K562 (cell line): ENCODE data around the gene VILL. TPM values are rescaled to one million over a fixed set of nuclear protein-coding genes. Genes with fewer than 3 reads are reported as not detected.

Experiments used
- ATAC-seq: fragments of 200-7000 bp; cut with Tn5 transposase; 3 replicates; pipeline ENCODE4 v1.9.1; 2020; ENCODE audit warnings: moderate library complexity
- BruUV-seq: library from RNA; stranded (reverse); fragments of 400-500 nt; replicated peaks from 2 replicates; lab custom pipeline; 2021; lab: Mats Ljungman, UMichigan
- CTCF ChIA-PET: fragments of 300-600 bp; formaldehyde crosslinking; extraction: SDS; loops from one replicate; lab custom pipeline; 2021; ENCODE audit warnings: low intra/inter-chr PET ratio; lab: Yijun Ruan, JAX
- POLR2A ChIA-PET: fragments of 300-600, 350-650 bp; sonication (Branson Sonifier 250); formaldehyde crosslinking; extraction: SDS; loops from one replicate; lab custom pipeline; 2021; ENCODE audit warnings: antibody characterized with exemption, inconsistent platforms; lab: Yijun Ruan, JAX
- DNase-seq, 4 experiments: peaks; one replicate each; pipeline versions ENCODE4 v3.0.0 to v3.0.0-alpha.2; 2011 to 2018; ENCODE audit warnings: low spot score in 3 of 4, mixed read lengths in 3 of 4; ENCODE audit errors: extremely low read depth in 1 of 4
- FAIRE-seq: peaks from 2 replicates; lab custom pipeline; 2011; peaks lifted over from hg19 to GRCh38; lab: Jason Lieb, UNC
- H2AFZ ChIP-seq: 2 replicates; pipeline ENCODE4 v1.6.0; 2011; ENCODE audit warnings: low read depth, low read length, control low read depth, inconsistent platforms
- H3K27ac ChIP-seq: fragments of 200-600 bp; 3 replicates; pipeline ENCODE4 v1.8.0; 2011; ENCODE audit warnings: low read depth, mild to moderate bottlenecking, control low read depth, inconsistent platforms, low read length, moderate library complexity, mixed read lengths; ENCODE audit errors: extremely low read depth
- H3K27me3 ChIP-seq, 2 experiments: fragments of 300-600 bp in 1 of 2; 2 replicates in 1 of 2; 3 replicates in 1 of 2; pipeline versions ENCODE4 v1.6.0 to v1.8.0; 2011; ENCODE audit warnings: inconsistent platforms in 2 of 2, low read length in 2 of 2, mild to moderate bottlenecking in 1 of 2, mixed read lengths in 1 of 2, moderate library complexity in 1 of 2; ENCODE audit not compliant: control insufficient read depth in 2 of 2, insufficient read depth in 2 of 2
- H3K36me3 ChIP-seq: fragments of 300-600 bp; 3 replicates; pipeline ENCODE4 v1.8.0; 2011; ENCODE audit warnings: mild to moderate bottlenecking, low read length, inconsistent platforms; ENCODE audit not compliant: control insufficient read depth, insufficient read depth
- H3K4me1 ChIP-seq, 2 experiments: fragments of 200-600 bp in 1 of 2; replicated peaks in 1 of 2; 2 replicates in 1 of 2; 3 replicates in 1 of 2; pipeline versions ENCODE4 v1.5.1 to v1.8.0; 2011; ENCODE audit warnings: inconsistent platforms in 2 of 2, low read length in 2 of 2, mild to moderate bottlenecking in 1 of 2, mixed read lengths in 1 of 2, moderate library complexity in 1 of 2; ENCODE audit not compliant: control insufficient read depth in 2 of 2, insufficient read depth in 2 of 2
- H3K4me2 ChIP-seq: 2 replicates; pipeline ENCODE4 v1.6.1; 2011; ENCODE audit warnings: low read length, control low read depth, inconsistent platforms, mixed read lengths; ENCODE audit not compliant: insufficient read depth
- H3K4me3 ChIP-seq: fragments of 200-600 bp; sonication (generic), shearing (Covaris generic); 2 replicates; pipeline ENCODE4 v1.5.1; 2016; ENCODE audit warnings: control low read depth, inconsistent platforms
- H3K79me2 ChIP-seq: fragments of 200-600 bp; 3 replicates; pipeline ENCODE4 v1.8.0; 2011; ENCODE audit warnings: low read length, inconsistent platforms; ENCODE audit not compliant: control insufficient read depth, insufficient read depth
- H3K9ac ChIP-seq, 2 experiments: 2 replicates each; pipeline versions ENCODE4 v1.6.0 to v1.6.1; 2011; ENCODE audit warnings: low read depth in 2 of 2, low read length in 2 of 2, control low read depth in 1 of 2, inconsistent platforms in 1 of 2, mild to moderate bottlenecking in 1 of 2, mixed read lengths in 1 of 2; ENCODE audit not compliant: insufficient read depth in 1 of 2
- H3K9me1 ChIP-seq: one replicate; pipeline ENCODE4 v1.6.0; 2011; ENCODE audit warnings: inconsistent platforms, mild to moderate bottlenecking, low read length, moderate library complexity; ENCODE audit not compliant: control insufficient read depth, insufficient read depth
- H3K9me3 ChIP-seq: replicated peaks from 2 replicates; pipeline ENCODE4 v1.5.1; 2011; ENCODE audit warnings: low read depth, low read length, inconsistent platforms; ENCODE audit not compliant: control insufficient read depth, insufficient read depth
- H4K20me1 ChIP-seq: replicated peaks from 2 replicates; pipeline ENCODE4 v1.6.1; 2011; ENCODE audit warnings: low read length, inconsistent platforms, mixed read lengths; ENCODE audit not compliant: control insufficient read depth, insufficient read depth
- EHMT2 ChIP-seq: fragments of 450-650 bp; IDR thresholded peaks from 2 replicates; pipeline ENCODE4 v1.6.1; 2018; ENCODE audit warnings: antibody characterized with exemption
- MEIS2 ChIP-seq: fragments of 450-650 bp; IDR thresholded peaks from 2 replicates; pipeline ENCODE4 v1.6.1; 2014; ENCODE audit warnings: mild to moderate bottlenecking; ENCODE audit not compliant: partially characterized antibody
- RAD21 ChIP-seq, 2 experiments: fragments of 250-450 bp in 1 of 2; fragments of 450-650 bp in 1 of 2; sonication (Bioruptor Pico) in 1 of 2; formaldehyde crosslinking in 1 of 2; IDR thresholded peaks in 1 of 2; conservative IDR thresholded peaks in 1 of 2; 2 replicates each; pipeline versions ENCODE4 v1.4.0 to v1.8.0; 2020 to 2022; ENCODE audit warnings: mild to moderate bottlenecking in 2 of 2, moderate library complexity in 1 of 2
- TAL1 ChIP-seq: fragments of 450-650 bp; IDR thresholded peaks from 2 replicates; pipeline ENCODE4 v1.6.1; 2016; ENCODE audit warnings: mild to moderate bottlenecking
- ZNF584 ChIP-seq: fragments of 200-800 bp; sonication (Bioruptor generic); IDR thresholded peaks from 2 replicates; pipeline ENCODE4 v1.6.1; 2016; ENCODE audit warnings: low read depth, mild to moderate bottlenecking, missing genetic modification characterization, missing compliant biosample characterization
- WGBS: fragments of 100-300 bp; shearing (Covaris generic); methylation state at CpG from one replicate; pipeline ENCODE4 v1.1.6; 2016; ENCODE audit warnings: low coverage, mixed read lengths; ENCODE audit not compliant: insufficient coverage; ENCODE audit errors: missing lambda C conversion rate; 5-methylcytosine and 5-hydroxymethylcytosine counted together
- in situ Hi-C: fragments of 300-500 bp; cut with MboI; formaldehyde crosslinking; loops from 4 replicates; pipeline ENCODE4 v1.15.0; 2018; ENCODE audit warnings: inconsistent platforms, mixed read lengths
- intact Hi-C: fragments of 100-400 bp; cut with micrococcal nuclease; formaldehyde crosslinking; loops from 2 replicates; pipeline ENCODE4 v1.14.2; 2022
- polyA plus RNA-seq, 8 experiments: library from polyadenylated mRNA; depleted of rRNA in 4 of 8; stranded (reverse) in 5 of 8; unstranded in 3 of 8; fragments of >200 nt; fragmentation: Nextera tagmentation in 2 of 8; fragmentation: Illumina TruSeq in 1 of 8; extraction: Ambion mirVana in 2 of 8; extraction: Trizol in 1 of 8; gene quantifications; 2 replicates each; pipeline versions ENCODE4 v1.2.1 to v1.2.3, GENCODE V29; 2011 to 2014; ENCODE audit warnings: inconsistent platforms in 1 of 8, missing spikeins in 1 of 8
- total RNA-seq, 7 experiments: library from RNA; depleted of rRNA in 6 of 7; stranded (reverse); fragments of >200 nt in 6 of 7; fragmentation: Illumina TruSeq in 2 of 7; extraction: Trizol in 2 of 7; gene quantifications; 2 replicates each; pipeline versions ENCODE4 v1.2.1 to v1.2.3, GENCODE V29; 2011 to 2021; ENCODE audit warnings: low replicate concordance in 1 of 7
- TF ChIP-seq, protein P1 (sequence below): sonication (generic); formaldehyde crosslinking; IDR thresholded peaks from 2 replicates; pipeline ENCODE4 v1.8.0; 2022; ENCODE audit warnings: missing genetic modification reagents, mild to moderate bottlenecking, borderline replicate concordance
- TF ChIP-seq, protein P2 (sequence below), 2 experiments: IDR thresholded peaks in 1 of 2; conservative IDR thresholded peaks in 1 of 2; 2 replicates each; pipeline ENCODE4 v1.6.1; 2016; ENCODE audit warnings: low read depth in 2 of 2, mild to moderate bottlenecking in 1 of 2, missing compliant biosample characterization in 1 of 2, missing genetic modification characterization in 1 of 2, moderate library complexity in 1 of 2
- TF ChIP-seq, protein P3 (sequence below): fragments of 250-450 bp; sonication (Bioruptor Pico); IDR thresholded peaks from 2 replicates; pipeline ENCODE4 v1.5.1; 2021; ENCODE audit warnings: mild to moderate bottlenecking
- TF ChIP-seq, protein P4 (sequence below), 3 experiments: IDR thresholded peaks in 2 of 3; conservative IDR thresholded peaks in 1 of 3; 2 replicates each; pipeline ENCODE4 v1.5.1; 2011 to 2012; ENCODE audit warnings: low read length in 3 of 3, mild to moderate bottlenecking in 3 of 3, control low read depth in 2 of 3, improper control_type of control experiment in 1 of 3, inconsistent platforms in 1 of 3, low read depth in 1 of 3, mixed read lengths in 1 of 3, moderate library complexity in 1 of 3; ENCODE audit not compliant: insufficient read depth in 2 of 3

Gene VILL
- total and polyA plus RNA-seq, 9 of the 15 experiments (the other 6 are each of a cell fraction or from before 2014, with no cell fraction given): 0.11 to 16.0 (median 8.8) TPM

DNA sequence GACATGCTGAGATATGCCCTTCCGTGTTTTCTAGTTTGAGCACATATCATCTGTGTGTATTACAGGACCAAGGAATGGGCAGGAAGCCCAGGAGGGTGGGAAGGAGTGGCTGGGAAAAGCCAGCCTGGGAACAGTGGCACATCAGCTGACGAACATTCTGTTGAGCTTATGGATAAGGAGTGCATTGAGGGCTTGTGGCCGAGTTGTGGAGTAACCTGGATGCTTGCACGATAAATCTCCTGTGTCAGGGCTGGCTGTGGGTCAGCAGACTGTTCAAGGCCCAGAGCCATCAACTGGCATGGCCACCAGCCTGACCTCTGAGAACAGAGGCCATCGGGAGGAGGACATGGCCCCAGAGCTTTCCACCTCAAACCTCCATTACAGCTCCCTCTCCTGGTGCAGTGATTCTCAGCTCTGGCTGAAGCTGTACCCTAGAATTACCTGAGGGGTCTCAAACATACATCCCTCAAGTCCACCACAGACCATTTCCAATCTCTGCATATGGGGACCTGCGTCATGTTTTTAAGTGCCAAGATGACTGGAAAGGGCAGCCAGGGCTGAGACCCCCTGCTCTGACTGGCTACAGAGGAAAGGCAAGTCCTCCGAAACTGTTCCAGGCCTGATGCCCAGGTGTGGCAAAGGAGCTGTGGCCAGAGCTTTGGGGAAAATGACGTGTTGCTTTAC is 4.8 kb upstream of the VILL start:
- peak overlapping the region in 1 of 2 experiments; percentile 78; a peak in 1 of 4 replicates for H3K9ac ChIP-seq
- intact Hi-C loops (no loop called here), in situ Hi-C loops (no loop called here)
- H3K4me3 ChIP-seq: no peak overlapping the region
- no peaks in the 10 kb centered on the region for H3K79me2 ChIP-seq
- H3K4me2 ChIP-seq: no peak overlapping the region
- H3K27me3 ChIP-seq: no peaks in the 10 kb centered on the region
- peak overlapping the region; percentile 45 for H2AFZ ChIP-seq
- peak; percentile 4; the same call in 1 of the 3 replicates for ATAC-seq
- H3K36me3 ChIP-seq: no peaks in the 10 kb centered on the region
- H3K27ac ChIP-seq: no peak overlapping the region; the same call in 2 of the 3 replicates
- no peaks in the 10 kb centered on the region for H3K9me1 ChIP-seq
- H3K9me3 ChIP-seq: no peaks in the 10 kb centered on the region
- POLR2A ChIA-PET: interaction anchor here (0.5 to 2.0 kb wide), 8 partner anchors 8 to 340 kb away, joined by 3 to 9 read pairs (median 4); no protein-coding TSS in a partner anchor
- TF ChIP-seq MEIS2: peak; percentile 35
- TF ChIP-seq TAL1: no peak
- TF ChIP-seq RAD21 (CRISPR knock-in tag; conservative IDR thresholded peaks at IDR 0.05 in 1 of 2, IDR thresholded peaks at IDR 0.05 in 1 of 2): peak in 1 of 2 experiments; percentile 5; a peak in 1 of 4 replicates
- peak; percentile 54; the same call in 1 of the 2 replicates for TF ChIP-seq EHMT2
- TF ChIP-seq, protein P1, sequence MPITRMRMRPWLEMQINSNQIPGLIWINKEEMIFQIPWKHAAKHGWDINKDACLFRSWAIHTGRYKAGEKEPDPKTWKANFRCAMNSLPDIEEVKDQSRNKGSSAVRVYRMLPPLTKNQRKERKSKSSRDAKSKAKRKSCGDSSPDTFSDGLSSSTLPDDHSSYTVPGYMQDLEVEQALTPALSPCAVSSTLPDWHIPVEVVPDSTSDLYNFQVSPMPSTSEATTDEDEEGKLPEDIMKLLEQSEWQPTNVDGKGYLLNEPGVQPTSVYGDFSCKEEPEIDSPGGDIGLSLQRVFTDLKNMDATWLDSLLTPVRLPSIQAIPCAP (CRISPR knock-in tag): no peak
- TF ChIP-seq, protein P2, sequence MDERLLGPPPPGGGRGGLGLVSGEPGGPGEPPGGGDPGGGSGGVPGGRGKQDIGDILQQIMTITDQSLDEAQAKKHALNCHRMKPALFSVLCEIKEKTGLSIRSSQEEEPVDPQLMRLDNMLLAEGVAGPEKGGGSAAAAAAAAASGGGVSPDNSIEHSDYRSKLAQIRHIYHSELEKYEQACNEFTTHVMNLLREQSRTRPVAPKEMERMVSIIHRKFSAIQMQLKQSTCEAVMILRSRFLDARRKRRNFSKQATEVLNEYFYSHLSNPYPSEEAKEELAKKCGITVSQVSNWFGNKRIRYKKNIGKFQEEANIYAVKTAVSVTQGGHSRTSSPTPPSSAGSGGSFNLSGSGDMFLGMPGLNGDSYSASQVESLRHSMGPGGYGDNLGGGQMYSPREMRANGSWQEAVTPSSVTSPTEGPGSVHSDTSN (CRISPR knock-in tag; IDR thresholded peaks at IDR 0.05; ENCODE audit: low read depth): no peak
- TF ChIP-seq, protein P2 (tag; conservative IDR thresholded peaks at IDR 0.05; ENCODE audit: low read depth): 0 out of 2 replicates have a peak, but pooled peaks have one; percentile 22
- TF ChIP-seq, protein P3, sequence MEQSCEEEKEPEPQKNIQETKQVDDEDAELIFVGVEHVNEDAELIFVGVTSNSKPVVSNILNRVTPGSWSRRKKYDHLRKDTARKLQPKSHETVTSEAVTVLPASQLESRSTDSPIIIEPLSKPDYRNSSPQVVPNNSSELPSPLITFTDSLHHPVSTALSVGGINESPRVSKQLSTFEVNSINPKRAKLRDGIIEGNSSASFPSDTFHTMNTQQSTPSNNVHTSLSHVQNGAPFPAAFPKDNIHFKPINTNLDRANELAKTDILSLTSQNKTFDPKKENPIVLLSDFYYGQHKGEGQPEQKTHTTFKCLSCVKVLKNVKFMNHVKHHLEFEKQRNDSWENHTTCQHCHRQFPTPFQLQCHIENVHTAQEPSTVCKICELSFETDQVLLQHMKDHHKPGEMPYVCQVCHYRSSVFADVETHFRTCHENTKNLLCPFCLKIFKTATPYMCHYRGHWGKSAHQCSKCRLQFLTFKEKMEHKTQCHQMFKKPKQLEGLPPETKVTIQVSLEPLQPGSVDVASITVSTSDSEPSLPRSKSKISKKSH (CRISPR knock-in tag): 0 out of 2 replicates have a peak, but pooled peaks have one; percentile 10
- TF ChIP-seq ZNF584 (CRISPR knock-in tag): no peak
- TF ChIP-seq, protein P4, sequence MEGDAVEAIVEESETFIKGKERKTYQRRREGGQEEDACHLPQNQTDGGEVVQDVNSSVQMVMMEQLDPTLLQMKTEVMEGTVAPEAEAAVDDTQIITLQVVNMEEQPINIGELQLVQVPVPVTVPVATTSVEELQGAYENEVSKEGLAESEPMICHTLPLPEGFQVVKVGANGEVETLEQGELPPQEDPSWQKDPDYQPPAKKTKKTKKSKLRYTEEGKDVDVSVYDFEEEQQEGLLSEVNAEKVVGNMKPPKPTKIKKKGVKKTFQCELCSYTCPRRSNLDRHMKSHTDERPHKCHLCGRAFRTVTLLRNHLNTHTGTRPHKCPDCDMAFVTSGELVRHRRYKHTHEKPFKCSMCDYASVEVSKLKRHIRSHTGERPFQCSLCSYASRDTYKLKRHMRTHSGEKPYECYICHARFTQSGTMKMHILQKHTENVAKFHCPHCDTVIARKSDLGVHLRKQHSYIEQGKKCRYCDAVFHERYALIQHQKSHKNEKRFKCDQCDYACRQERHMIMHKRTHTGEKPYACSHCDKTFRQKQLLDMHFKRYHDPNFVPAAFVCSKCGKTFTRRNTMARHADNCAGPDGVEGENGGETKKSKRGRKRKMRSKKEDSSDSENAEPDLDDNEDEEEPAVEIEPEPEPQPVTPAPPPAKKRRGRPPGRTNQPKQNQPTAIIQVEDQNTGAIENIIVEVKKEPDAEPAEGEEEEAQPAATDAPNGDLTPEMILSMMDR (IDR thresholded peaks at IDR 0.05 in 2 of 3, conservative IDR thresholded peaks at IDR 0.05 in 1 of 3; ENCODE audit: insufficient read depth in 2 of 3, low read depth in 1 of 3, low read length in 3 of 3): peak; percentile 32 to 41 (median 39); a peak in 5 of 6 replicates
- CTCF ChIA-PET: interaction anchor here (0.9 kb wide), 1 partner anchor 16 kb away, joined by 3 read pairs; no protein-coding TSS in a partner anchor
- BruUV-seq: no TSS peak
- no peak for FAIRE-seq
- no peaks in the 10 kb centered on the region for H4K20me1 ChIP-seq
- peaks cover 45% of the 10 kb centered on the region in 2 experiments for H3K4me1 ChIP-seq
- DNase-seq: no peak
- WGBS: 53% methylated on average over 8 of the region's 8 CpGs
